KMS-11 (cell line): ENCODE results near the gene EPAS1.

Experiments
- H2AFZ ChIP-seq: fragments of 200-600 bp; sonication (generic); 2 replicates; pipeline ENCODE4 v1.6.1; 2016; ENCODE audit warnings: antibody characterized with exemption, mixed run types, low read depth
- H3K27ac ChIP-seq: fragments of 200-600 bp; sonication (generic); 2 replicates; pipeline ENCODE4 v1.6.1; 2016; ENCODE audit warnings: mild to moderate bottlenecking, mixed run types
- H3K27me3 ChIP-seq: fragments of 200-600 bp; sonication (generic); 2 replicates; pipeline ENCODE4 v1.6.1; 2017; ENCODE audit warnings: mild to moderate bottlenecking, low read depth, mixed run types, moderate library complexity; ENCODE audit not compliant: insufficient read depth
- H3K36me3 ChIP-seq: fragments of 200-600 bp; sonication (generic); 2 replicates; pipeline ENCODE4 v1.6.1; 2017; ENCODE audit warnings: mild to moderate bottlenecking, mixed run types; ENCODE audit not compliant: insufficient read depth
- H3K4me1 ChIP-seq: fragments of 200-600 bp; sonication (generic); 2 replicates; pipeline ENCODE4 v1.6.1; 2016; ENCODE audit warnings: mild to moderate bottlenecking, low read depth, mixed run types; ENCODE audit not compliant: poor library complexity, severe bottlenecking
- H3K4me2 ChIP-seq: fragments of 200-600 bp; sonication (generic); 2 replicates; pipeline ENCODE4 v1.7.0; 2016; ENCODE audit warnings: mild to moderate bottlenecking, mixed run types
- H3K4me3 ChIP-seq: fragments of 200-600 bp; sonication (generic); IDR thresholded peaks from 2 replicates; pipeline ENCODE4 v1.6.1; 2017; ENCODE audit warnings: low read depth, low read length, mixed read lengths; ENCODE audit not compliant: insufficient read depth
- H3K79me2 ChIP-seq: fragments of 200-600 bp; sonication (generic); 2 replicates; pipeline ENCODE4 v1.6.1; 2016; ENCODE audit warnings: low read depth, mixed run types; ENCODE audit not compliant: insufficient read depth
- H3K9ac ChIP-seq: fragments of 200-600 bp; sonication (generic); 2 replicates; pipeline ENCODE4 v1.6.1; 2016; ENCODE audit warnings: mild to moderate bottlenecking, mixed run types
- H4K20me1 ChIP-seq: fragments of 200-600 bp; sonication (generic); 2 replicates; pipeline ENCODE4 v1.6.1; 2016; ENCODE audit warnings: mild to moderate bottlenecking, mixed run types; ENCODE audit not compliant: insufficient read depth
- CTCF ChIP-seq: fragments of 200-600 bp; sonication (generic); conservative IDR thresholded peaks from 2 replicates; pipeline ENCODE4 v1.6.1; 2017; ENCODE audit warnings: low read depth, mild to moderate bottlenecking, antibody characterized with exemption, low read length, moderate library complexity, mixed read lengths

The EPAS1 gene

GRCh38 chr2:46269001-46269400 is 28.2 kb upstream of the EPAS1 start:
- Histone ChIP-seq H3K79me2 (no peaks in the 10 kb centered on the region), H3K27me3 (no peaks in the 10 kb centered on the region), H4K20me1 (no peaks in the 10 kb centered on the region), H3K4me3 (no peak overlapping the region), H3K36me3 (no peaks in the 10 kb centered on the region), H3K27ac (no peak overlapping the region), H2AFZ (no peak overlapping the region), H3K9ac (no peak overlapping the region), H3K4me1 (no peaks in the 10 kb centered on the region), H3K4me2 (no peak overlapping the region)
- TF ChIP-seq CTCF, result no peak

- H3K9ac ChIP-seq, result no peak overlapping the region
- no peaks in the 10 kb centered on the region for H3K4me1 ChIP-seq
- H3K36me3 ChIP-seq, result no peaks in the 10 kb centered on the region
- no peaks in the 10 kb centered on the region for H3K27me3 ChIP-seq
- no peak for TF ChIP-seq CTCF
- H3K4me2 ChIP-seq, result no peak overlapping the region
- no peaks in the 10 kb centered on the region for H4K20me1 ChIP-seq
- no peaks in the 10 kb centered on the region for H3K79me2 ChIP-seq
- no peak overlapping the region for H3K27ac ChIP-seq
- no peak overlapping the region for H3K4me3 ChIP-seq
- no peak overlapping the region for H2AFZ ChIP-seq
Measured at GRCh38 chr2:46269544-46270273, 27.5 kb upstream of the EPAS1 start.

GRCh38 chr2:46270384-46270783 is 26.8 kb upstream of the EPAS1 start:
- H3K36me3 ChIP-seq, result no peaks in the 10 kb centered on the region
- no peak overlapping the region for H2AFZ ChIP-seq
- no peak for TF ChIP-seq CTCF
- H3K9ac ChIP-seq, result no peak overlapping the region
- no peaks in the 10 kb centered on the region for H4K20me1 ChIP-seq
- H3K4me1 ChIP-seq, result no peaks in the 10 kb centered on the region
- no peak overlapping the region for H3K27ac ChIP-seq
- no peak overlapping the region for H3K4me2 ChIP-seq
- H3K79me2 ChIP-seq, result no peaks in the 10 kb centered on the region
- H3K4me3 ChIP-seq, result no peak overlapping the region
- H3K27me3 ChIP-seq, result no peaks in the 10 kb centered on the region

DNA sequence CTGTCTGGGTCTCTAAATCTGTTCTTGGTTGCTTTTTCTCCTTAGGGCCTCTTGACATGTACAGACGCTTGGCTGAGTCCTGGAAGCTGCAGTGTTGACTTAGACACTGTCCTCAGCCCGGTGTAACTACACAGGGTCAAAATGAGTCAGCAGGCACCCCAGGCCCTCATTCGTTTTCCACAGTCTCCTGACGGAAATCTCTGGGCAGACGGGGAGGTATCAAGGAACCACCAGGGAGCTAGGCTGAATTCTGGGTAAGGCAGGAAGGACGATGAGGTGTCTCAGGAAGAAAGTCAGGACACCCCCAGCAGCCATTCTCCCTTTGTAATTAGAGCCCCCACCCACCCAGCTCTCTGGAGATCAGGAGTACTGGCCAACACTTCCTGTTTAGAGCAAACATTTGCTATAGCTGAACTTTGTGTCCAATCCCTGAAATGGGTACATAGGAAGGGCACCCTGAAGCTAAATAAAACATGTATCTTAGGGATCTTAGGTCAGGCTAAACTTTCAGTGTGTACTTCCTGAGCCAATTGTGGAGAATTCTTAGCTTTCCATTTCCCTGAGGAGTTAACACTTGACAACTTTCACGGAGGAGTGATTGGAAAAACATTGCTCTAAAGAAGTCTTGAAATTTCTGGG is 23.9 kb upstream of the EPAS1 start:
- H3K4me2 ChIP-seq, result no peak overlapping the region
- no peaks in the 10 kb centered on the region for H3K36me3 ChIP-seq
- no peaks in the 10 kb centered on the region for H3K27me3 ChIP-seq
- no peaks in the 10 kb centered on the region for H3K4me1 ChIP-seq
- no peak overlapping the region for H3K27ac ChIP-seq
- no peak overlapping the region for H3K9ac ChIP-seq
- no peak overlapping the region for H2AFZ ChIP-seq
- no peaks in the 10 kb centered on the region for H4K20me1 ChIP-seq
- no peak for TF ChIP-seq CTCF
- no peaks in the 10 kb centered on the region for H3K79me2 ChIP-seq
- no peak overlapping the region for H3K4me3 ChIP-seq
